RWPE1 (cell line): Measurements from ENCODE around the gene CCSER2.
A peak's percentile ranks its signal among the peaks of the same experiment; 100 is the strongest.

Experiments used
- CTCF ChIA-PET: fragments of 350-600 bp; sonication (Branson Sonifier 250); formaldehyde crosslinking; extraction: SDS; loops from one replicate; lab custom pipeline; 2021; lab: Yijun Ruan, JAX
- POLR2A ChIA-PET: fragments of 400-600 bp; formaldehyde crosslinking; extraction: SDS; loops from one replicate; lab custom pipeline; 2020; ENCODE audit warnings: antibody characterized with exemption; ENCODE audit not compliant: low non-redundant PET; lab: Yijun Ruan, JAX
- DNase-seq: peaks from one replicate; pipeline ENCODE4 v3.0.0; 2012; ENCODE audit warnings: low spot score
- H3K27ac ChIP-seq: fragments of 450-650 bp; 2 replicates; pipeline ENCODE4 v1.5.1; 2017
- TF ChIP-seq, protein P1 (sequence below): fragments of 450-650 bp; conservative IDR thresholded peaks from 2 replicates; pipeline ENCODE4 v1.5.1; 2017; ENCODE audit warnings: low read depth, mild to moderate bottlenecking

CCSER2 gene

GRCh38 chr10:84329196-84329611 is 815 bp downstream of the CCSER2 start:
- no peak for DNase-seq
- ChIA-PET POLR2A (no interaction called here), CTCF (interaction anchor here (1.5 kb wide), 1 partner anchor 9 kb away, joined by 4 read pairs; no protein-coding TSS in a partner anchor)
- H3K27ac ChIP-seq, result peak overlapping the region; percentile 89
- TF ChIP-seq, protein P1, sequence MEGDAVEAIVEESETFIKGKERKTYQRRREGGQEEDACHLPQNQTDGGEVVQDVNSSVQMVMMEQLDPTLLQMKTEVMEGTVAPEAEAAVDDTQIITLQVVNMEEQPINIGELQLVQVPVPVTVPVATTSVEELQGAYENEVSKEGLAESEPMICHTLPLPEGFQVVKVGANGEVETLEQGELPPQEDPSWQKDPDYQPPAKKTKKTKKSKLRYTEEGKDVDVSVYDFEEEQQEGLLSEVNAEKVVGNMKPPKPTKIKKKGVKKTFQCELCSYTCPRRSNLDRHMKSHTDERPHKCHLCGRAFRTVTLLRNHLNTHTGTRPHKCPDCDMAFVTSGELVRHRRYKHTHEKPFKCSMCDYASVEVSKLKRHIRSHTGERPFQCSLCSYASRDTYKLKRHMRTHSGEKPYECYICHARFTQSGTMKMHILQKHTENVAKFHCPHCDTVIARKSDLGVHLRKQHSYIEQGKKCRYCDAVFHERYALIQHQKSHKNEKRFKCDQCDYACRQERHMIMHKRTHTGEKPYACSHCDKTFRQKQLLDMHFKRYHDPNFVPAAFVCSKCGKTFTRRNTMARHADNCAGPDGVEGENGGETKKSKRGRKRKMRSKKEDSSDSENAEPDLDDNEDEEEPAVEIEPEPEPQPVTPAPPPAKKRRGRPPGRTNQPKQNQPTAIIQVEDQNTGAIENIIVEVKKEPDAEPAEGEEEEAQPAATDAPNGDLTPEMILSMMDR, result no peak

- CTCF ChIA-PET, result interaction anchor here (1.5 kb wide), 1 partner anchor 8 kb away, joined by 4 read pairs; no protein-coding TSS in a partner anchor
Measured at GRCh38 chr10:84329986-84330651, 1.7 kb downstream of the CCSER2 start.

GRCh38 chr10:84331091-84331490 is 2.7 kb downstream of the CCSER2 start:
- no peak overlapping the region for H3K27ac ChIP-seq
- ChIA-PET CTCF (no interaction called here), POLR2A (no interaction called here)
- TF ChIP-seq, protein P1, result no peak
- no peak for DNase-seq

More at GRCh38 chr10:84329986-84330651, 1.7 kb downstream of the CCSER2 start:
- DNase-seq, result no peak
- POLR2A ChIA-PET, result no interaction called here
- TF ChIP-seq, protein P1, result no peak
- H3K27ac ChIP-seq, result no peak overlapping the region

DNA sequence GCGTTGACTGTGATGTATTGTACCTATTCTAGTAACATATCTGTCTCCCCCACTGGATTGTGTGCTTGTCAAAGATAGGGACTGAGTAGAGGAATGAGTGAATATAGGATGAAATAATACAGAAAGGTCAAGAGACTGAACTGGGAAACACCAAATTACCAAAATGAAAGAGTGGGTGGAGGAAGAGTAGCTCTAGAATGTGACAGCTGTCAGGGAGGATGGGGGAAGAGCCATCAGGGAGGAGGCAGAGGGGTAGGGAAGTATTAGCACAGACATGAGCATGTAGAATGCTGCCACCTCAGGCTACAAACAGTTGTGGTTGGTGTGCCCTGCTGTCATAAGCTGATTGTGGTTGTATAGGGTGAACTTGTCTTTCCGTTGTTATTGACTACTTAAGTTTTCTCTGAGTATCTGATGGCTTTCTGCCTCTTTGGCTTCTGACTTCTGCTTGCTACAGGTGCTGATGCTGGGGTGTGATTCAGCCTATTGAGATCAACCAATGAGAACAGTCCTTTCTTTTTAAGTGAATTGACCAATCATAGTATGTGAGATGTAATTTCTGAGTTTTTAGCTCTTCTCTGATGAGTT is 5.6 kb downstream of the CCSER2 start:
- TF ChIP-seq, protein P1, result no peak
- CTCF ChIA-PET, result interaction anchor here (1.4 kb wide), 1 partner anchor 69 kb away, joined by 4 read pairs; no protein-coding TSS in a partner anchor
- POLR2A ChIA-PET, result no interaction called here
- DNase-seq, result peak; percentile 69
- H3K27ac ChIP-seq, result no peak overlapping the region

DNA sequence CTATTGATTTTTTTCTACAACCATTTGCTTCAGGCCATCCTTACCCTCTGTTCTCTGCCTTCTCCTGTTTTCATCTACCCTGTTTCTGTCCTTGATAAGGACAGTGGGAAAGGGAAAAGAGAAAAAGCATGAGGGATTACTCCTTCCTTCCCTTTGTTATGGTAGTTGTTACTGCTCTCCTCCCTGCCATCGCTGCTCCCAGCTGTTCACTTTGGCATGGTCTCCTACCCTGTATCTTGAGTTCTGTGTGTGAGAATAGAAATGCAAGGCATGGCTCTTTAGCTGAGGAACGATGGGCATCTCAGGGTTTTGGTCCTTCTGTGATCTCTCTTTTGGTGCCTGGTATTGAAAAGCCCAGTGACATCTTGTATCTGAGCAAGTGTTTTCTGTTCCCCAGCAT is 6.4 kb downstream of the CCSER2 start:
- ChIA-PET POLR2A (no interaction called here), CTCF (interaction anchor here (1.4 kb wide), 1 partner anchor 70 kb away, joined by 4 read pairs; no protein-coding TSS in a partner anchor)
- TF ChIP-seq, protein P1, result no peak
- no peak for DNase-seq
- H3K27ac ChIP-seq, result no peak overlapping the region

GRCh38 chr10:84335516-84335915 is 7.1 kb downstream of the CCSER2 start:
- ChIA-PET POLR2A (no interaction called here), CTCF (interaction anchor here (1.1 kb wide), 1 partner anchor 17 kb away, joined by 3 read pairs; no protein-coding TSS in a partner anchor)
- TF ChIP-seq, protein P1, result no peak
- no peak for DNase-seq
- no peak overlapping the region for H3K27ac ChIP-seq
